ENCODE measurements around the gene FRAS1.

Gene FRAS1

GRCh38 chr4:78024576-78025091 is 32.5 kb upstream of the FRAS1 start:
- FAIRE-seq (no peak), DNase-seq (ENCODE audit: insufficient read length, low spot score) (no peak)
- TF ChIP-seq TAF1 (IDR thresholded peaks at IDR 0.05; ENCODE audit: low read depth, low read length) (no peak), POLR2AphosphoS5 (IDR thresholded peaks at IDR 0.05; ENCODE audit: low read depth, low read length) (no peak), POLR2A (IDR thresholded peaks at IDR 0.05; ENCODE audit: low read depth, low read length) (no peak), POU2F2 (IDR thresholded peaks at IDR 0.05; ENCODE audit: low read depth, low read length) (no peak), SPI1 (IDR thresholded peaks at IDR 0.05; ENCODE audit: low read depth, low read length) (no peak), PAX5 (IDR thresholded peaks at IDR 0.05; ENCODE audit: insufficient read depth, low read length, severe bottlenecking) (no peak)

- no peak for TF ChIP-seq SPI1 (IDR thresholded peaks at IDR 0.05; ENCODE audit: low read depth, low read length)
- no peak for TF ChIP-seq PAX5 (IDR thresholded peaks at IDR 0.05; ENCODE audit: insufficient read depth, low read length, severe bottlenecking)
- no peak for TF ChIP-seq TAF1 (IDR thresholded peaks at IDR 0.05; ENCODE audit: low read depth, low read length)
- no peak for TF ChIP-seq POLR2AphosphoS5 (IDR thresholded peaks at IDR 0.05; ENCODE audit: low read depth, low read length)
- no peak for TF ChIP-seq POU2F2 (IDR thresholded peaks at IDR 0.05; ENCODE audit: low read depth, low read length)
- no peak for TF ChIP-seq POLR2A (IDR thresholded peaks at IDR 0.05; ENCODE audit: low read depth, low read length)
- FAIRE-seq: no peak
- DNase-seq (ENCODE audit: insufficient read length, low spot score): no peak
These were observed 25.6 kb upstream of the FRAS1 start for GRCh38 chr4:78031417-78031950.

- no peak for DNase-seq (ENCODE audit: insufficient read length, low spot score)
- TF ChIP-seq PAX5 (IDR thresholded peaks at IDR 0.05; ENCODE audit: insufficient read depth, low read length, severe bottlenecking) (no peak), POLR2AphosphoS5 (IDR thresholded peaks at IDR 0.05; ENCODE audit: low read depth, low read length) (no peak)
- no peak for FAIRE-seq
These were observed 24.7 kb upstream of the FRAS1 start for GRCh38 chr4:78032446-78032845.

- no peak for FAIRE-seq
These were observed 24.2 kb upstream of the FRAS1 start for GRCh38 chr4:78032929-78033328.

GRCh38 chr4:78033861-78034260 is 23.3 kb upstream of the FRAS1 start:
- no peak for TF ChIP-seq POLR2A (IDR thresholded peaks at IDR 0.05; ENCODE audit: low read depth, low read length)
- no peak for TF ChIP-seq PAX5 (IDR thresholded peaks at IDR 0.05; ENCODE audit: insufficient read depth, low read length, severe bottlenecking)
- no peak for TF ChIP-seq POU2F2 (IDR thresholded peaks at IDR 0.05; ENCODE audit: low read depth, low read length)
- TF ChIP-seq POLR2AphosphoS5 (IDR thresholded peaks at IDR 0.05; ENCODE audit: low read depth, low read length): no peak
- no peak for TF ChIP-seq SPI1 (IDR thresholded peaks at IDR 0.05; ENCODE audit: low read depth, low read length)
- no peak for TF ChIP-seq TAF1 (IDR thresholded peaks at IDR 0.05; ENCODE audit: low read depth, low read length)

More at GRCh38 chr4:78032929-78033328, 24.2 kb upstream of the FRAS1 start:
- DNase-seq (ENCODE audit: insufficient read length, low spot score): no peak
- TF ChIP-seq POLR2AphosphoS5 (IDR thresholded peaks at IDR 0.05; ENCODE audit: low read depth, low read length) (no peak), POU2F2 (IDR thresholded peaks at IDR 0.05; ENCODE audit: low read depth, low read length) (no peak), PAX5 (IDR thresholded peaks at IDR 0.05; ENCODE audit: insufficient read depth, low read length, severe bottlenecking) (no peak), TAF1 (IDR thresholded peaks at IDR 0.05; ENCODE audit: low read depth, low read length) (no peak), POLR2A (IDR thresholded peaks at IDR 0.05; ENCODE audit: low read depth, low read length) (no peak), SPI1 (IDR thresholded peaks at IDR 0.05; ENCODE audit: low read depth, low read length) (no peak)

GRCh38 chr4:78038704-78039103 is 18.4 kb upstream of the FRAS1 start:
- no peak for FAIRE-seq
- TF ChIP-seq POLR2AphosphoS5 (IDR thresholded peaks at IDR 0.05; ENCODE audit: low read depth, low read length) (no peak), PAX5 (IDR thresholded peaks at IDR 0.05; ENCODE audit: insufficient read depth, low read length, severe bottlenecking) (no peak), POLR2A (IDR thresholded peaks at IDR 0.05; ENCODE audit: low read depth, low read length) (no peak), POU2F2 (IDR thresholded peaks at IDR 0.05; ENCODE audit: low read depth, low read length) (no peak), SPI1 (IDR thresholded peaks at IDR 0.05; ENCODE audit: low read depth, low read length) (no peak), TAF1 (IDR thresholded peaks at IDR 0.05; ENCODE audit: low read depth, low read length) (no peak)
- DNase-seq (ENCODE audit: insufficient read length, low spot score): no peak

More at GRCh38 chr4:78033861-78034260, 23.3 kb upstream of the FRAS1 start:
- no peak for DNase-seq (ENCODE audit: insufficient read length, low spot score)
- no peak for FAIRE-seq

- no peak for TF ChIP-seq POU2F2 (IDR thresholded peaks at IDR 0.05; ENCODE audit: low read depth, low read length)
- FAIRE-seq: no peak
- no peak for DNase-seq (ENCODE audit: insufficient read length, low spot score)
These were observed 17.4 kb upstream of the FRAS1 start for GRCh38 chr4:78039678-78040077.

- TF ChIP-seq POLR2AphosphoS5 (IDR thresholded peaks at IDR 0.05; ENCODE audit: low read depth, low read length) (no peak), POU2F2 (IDR thresholded peaks at IDR 0.05; ENCODE audit: low read depth, low read length) (no peak), SPI1 (IDR thresholded peaks at IDR 0.05; ENCODE audit: low read depth, low read length) (no peak), POLR2A (IDR thresholded peaks at IDR 0.05; ENCODE audit: low read depth, low read length) (no peak), TAF1 (IDR thresholded peaks at IDR 0.05; ENCODE audit: low read depth, low read length) (no peak), PAX5 (IDR thresholded peaks at IDR 0.05; ENCODE audit: insufficient read depth, low read length, severe bottlenecking) (no peak)
These were observed 16.7 kb upstream of the FRAS1 start for GRCh38 chr4:78040431-78040830.

GRCh38 chr4:78047366-78047765 is 9.8 kb upstream of the FRAS1 start:
- TF ChIP-seq SPI1 (IDR thresholded peaks at IDR 0.05; ENCODE audit: low read depth, low read length) (no peak), PAX5 (IDR thresholded peaks at IDR 0.05; ENCODE audit: insufficient read depth, low read length, severe bottlenecking) (no peak), POU2F2 (IDR thresholded peaks at IDR 0.05; ENCODE audit: low read depth, low read length) (no peak), POLR2A (IDR thresholded peaks at IDR 0.05; ENCODE audit: low read depth, low read length) (no peak), TAF1 (IDR thresholded peaks at IDR 0.05; ENCODE audit: low read depth, low read length) (no peak), POLR2AphosphoS5 (IDR thresholded peaks at IDR 0.05; ENCODE audit: low read depth, low read length) (no peak)
- FAIRE-seq (no peak), DNase-seq (ENCODE audit: insufficient read length, low spot score) (no peak)

More at GRCh38 chr4:78040431-78040830, 16.7 kb upstream of the FRAS1 start:
- DNase-seq (ENCODE audit: insufficient read length, low spot score) (no peak), FAIRE-seq (no peak)

All from GM12891 (cell line).